OCI-M2 (cell line): ENCODE measurements around the gene CLPTM1L.
"Not testable (repeated sequence)": the region's sequence is repeated elsewhere in the genome, so short reads cannot be mapped to it uniquely, and the experiment has no call there.

Source experiments
- DNase-seq: peaks from one replicate; lab custom pipeline; 2025; ENCODE audit not compliant: unreplicated experiment; lab: John Stamatoyannopoulos, UW

CLPTM1L gene

DNA sequence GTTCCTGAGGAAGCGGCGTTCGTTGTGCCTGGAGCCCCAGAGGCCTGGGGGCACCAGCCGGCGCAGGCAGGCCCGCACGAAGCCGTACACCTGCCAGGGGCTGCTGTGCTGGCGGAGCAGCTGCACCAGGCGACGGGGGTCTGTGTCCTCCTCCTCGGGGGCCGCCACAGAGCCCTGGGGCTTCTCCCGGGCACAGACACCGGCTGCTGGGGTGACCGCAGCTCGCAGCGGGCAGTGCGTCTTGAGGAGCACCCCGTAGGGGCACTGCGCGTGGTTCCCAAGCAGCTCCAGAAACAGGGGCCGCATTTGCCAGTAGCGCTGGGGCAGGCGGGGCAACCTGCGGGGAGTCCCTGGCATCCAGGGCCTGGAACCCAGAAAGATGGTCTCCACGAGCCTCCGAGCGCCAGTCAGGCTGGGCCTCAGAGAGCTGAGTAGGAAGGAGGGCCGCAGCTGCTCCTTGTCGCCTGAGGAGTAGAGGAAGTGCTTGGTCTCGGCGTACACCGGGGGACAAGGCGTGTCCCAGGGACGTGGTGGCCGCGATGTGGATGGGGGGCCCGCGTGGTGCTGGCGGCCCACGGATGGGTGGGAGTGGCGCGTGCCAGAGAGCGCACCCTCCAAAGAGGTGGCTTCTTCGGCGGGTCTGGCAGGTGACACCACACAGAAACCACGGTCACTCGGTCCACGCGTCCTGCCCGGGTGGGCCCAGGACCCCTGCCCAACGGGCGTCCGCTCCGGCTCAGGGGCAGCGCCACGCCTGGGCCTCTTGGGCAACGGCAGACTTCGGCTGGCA is 51.3 kb downstream of the CLPTM1L start:
- DNase-seq, result no peak

DNA sequence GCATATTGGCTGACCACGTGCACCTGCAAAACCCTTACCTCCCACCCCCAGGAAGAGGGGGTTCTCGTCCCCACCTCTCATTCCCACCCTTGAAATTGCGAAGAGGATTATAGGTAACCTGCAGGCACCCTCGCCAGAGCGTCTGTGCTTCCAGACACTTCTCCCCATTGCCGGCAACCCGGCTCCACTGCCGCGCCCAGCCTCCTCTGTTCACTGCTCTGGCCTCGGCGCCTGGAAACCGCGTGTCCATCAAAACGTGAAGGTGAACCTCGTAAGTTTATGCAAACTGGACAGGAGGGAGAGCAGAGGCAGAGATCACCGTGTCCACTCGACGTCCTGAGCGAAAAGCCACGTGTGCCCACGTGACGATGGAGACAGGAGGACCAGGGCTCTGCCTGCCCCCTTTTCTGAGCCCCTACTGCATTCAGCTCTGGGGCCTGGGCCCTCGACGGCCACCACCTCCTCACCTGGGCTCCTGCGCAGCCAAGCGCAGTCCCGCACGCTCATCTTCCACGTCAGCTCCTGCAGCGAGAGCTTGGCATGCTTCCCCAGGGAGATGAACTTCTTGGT is 52.0 kb downstream of the CLPTM1L start:
- no peak for DNase-seq

GRCh38 chr5:1292139-1292538 is 52.8 kb downstream of the CLPTM1L start:
- no peak for DNase-seq

DNA sequence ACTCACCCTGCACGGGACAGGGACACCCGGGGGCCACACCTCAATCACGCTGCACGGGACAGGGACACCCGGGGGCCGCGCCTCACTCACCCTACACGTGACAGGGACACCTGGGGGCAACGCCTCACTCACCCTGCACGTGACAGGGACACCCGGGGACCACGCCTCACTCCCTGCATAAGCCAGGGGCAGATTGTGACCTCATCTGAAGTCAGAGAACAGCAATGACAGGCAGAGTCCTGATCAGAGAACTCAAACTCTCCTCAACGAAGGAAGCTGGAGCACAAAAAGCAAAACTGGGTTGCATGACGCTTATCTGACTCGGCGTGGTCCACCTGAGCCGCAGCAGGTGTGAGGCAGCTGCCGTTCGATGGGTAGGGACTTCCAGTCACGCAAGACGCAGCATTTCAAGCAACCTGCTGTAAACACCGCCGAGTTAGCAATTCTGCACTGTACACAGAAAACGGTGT is 53.3 kb downstream of the CLPTM1L start:
- no peak for DNase-seq

GRCh38 chr5:1290956-1291355 is 53.9 kb downstream of the CLPTM1L start:
- DNase-seq, result not testable (repeated sequence)

- not testable (repeated sequence) for DNase-seq
Observed at GRCh38 chr5:1289559-1289958, 55.3 kb downstream of the CLPTM1L start.

GRCh38 chr5:1288439-1289335 is 56.2 kb downstream of the CLPTM1L start:
- no peak for DNase-seq

DNA sequence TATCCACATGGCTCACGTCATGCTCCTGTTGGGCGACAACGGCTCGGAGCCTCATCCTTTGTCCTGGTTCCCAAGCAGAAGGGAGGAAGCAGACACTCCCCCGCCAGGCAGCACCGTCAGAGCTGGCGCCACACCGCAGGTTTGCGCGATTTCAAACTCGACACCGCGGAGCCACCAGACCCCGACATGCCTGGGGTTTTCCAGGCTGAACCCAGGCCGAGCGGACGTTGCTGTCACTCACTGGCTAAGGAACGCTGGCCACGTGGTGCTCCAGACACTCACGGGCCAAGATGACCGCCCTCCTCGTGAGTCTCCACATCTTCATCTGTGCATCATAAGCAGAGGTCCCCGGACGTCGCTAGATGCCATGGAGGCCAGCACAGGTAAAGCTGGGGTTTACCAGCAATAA is 59.0 kb downstream of the CLPTM1L start:
- DNase-seq, result no peak

- DNase-seq, result no peak
Observed at GRCh38 chr5:1285141-1285540, 59.8 kb downstream of the CLPTM1L start.

GRCh38 chr5:1284336-1284970 is 60.4 kb downstream of the CLPTM1L start:
- not testable (repeated sequence) for DNase-seq

DNA sequence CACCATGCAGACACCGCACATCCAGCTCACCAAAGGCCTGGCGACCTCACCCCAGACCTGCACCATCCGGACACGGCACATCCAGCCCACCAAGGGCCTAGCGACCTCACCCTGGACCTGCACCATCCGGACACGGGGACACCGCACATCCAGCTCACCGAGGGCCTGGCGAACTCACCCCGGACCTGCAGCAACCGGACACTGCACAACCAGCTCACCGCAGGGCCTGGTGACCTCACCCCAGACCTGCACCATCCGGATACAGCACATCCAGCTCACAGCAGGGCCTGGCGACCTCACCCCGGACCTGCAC is 61.2 kb downstream of the CLPTM1L start:
- DNase-seq, result not testable (repeated sequence)

DNA sequence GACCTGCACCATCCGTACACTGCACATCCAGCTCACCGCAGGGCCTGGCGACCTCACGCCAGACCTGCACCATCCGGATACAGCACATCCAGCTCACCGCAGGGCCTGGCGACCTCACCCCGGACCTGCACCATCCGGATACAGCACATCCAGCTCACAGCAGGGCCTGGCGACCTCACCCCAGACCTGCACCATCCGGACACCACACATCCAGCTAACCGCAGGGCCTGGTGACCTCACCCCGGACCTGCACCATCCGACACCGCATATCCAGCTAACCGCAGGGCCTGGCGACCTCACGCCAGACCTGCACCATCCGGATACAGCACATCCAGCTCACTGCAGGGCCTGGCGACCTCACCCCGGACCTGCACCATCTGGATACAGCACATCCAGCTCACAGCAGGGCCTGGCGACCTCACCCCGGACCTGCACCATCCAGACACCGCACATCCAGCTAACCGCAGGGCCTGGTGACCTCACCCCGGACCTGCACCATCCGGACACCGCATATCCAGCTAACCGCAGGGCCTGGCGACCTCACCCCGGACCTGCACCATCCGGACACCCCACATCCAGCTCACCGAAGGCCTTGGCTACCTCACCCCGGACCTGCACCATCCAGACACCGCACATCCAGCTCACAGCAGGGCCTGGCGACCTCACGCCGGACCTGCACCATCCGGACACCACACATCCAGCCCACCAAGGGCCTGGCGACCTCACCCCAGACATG is 61.7 kb downstream of the CLPTM1L start:
- DNase-seq, result not testable (repeated sequence)

DNA sequence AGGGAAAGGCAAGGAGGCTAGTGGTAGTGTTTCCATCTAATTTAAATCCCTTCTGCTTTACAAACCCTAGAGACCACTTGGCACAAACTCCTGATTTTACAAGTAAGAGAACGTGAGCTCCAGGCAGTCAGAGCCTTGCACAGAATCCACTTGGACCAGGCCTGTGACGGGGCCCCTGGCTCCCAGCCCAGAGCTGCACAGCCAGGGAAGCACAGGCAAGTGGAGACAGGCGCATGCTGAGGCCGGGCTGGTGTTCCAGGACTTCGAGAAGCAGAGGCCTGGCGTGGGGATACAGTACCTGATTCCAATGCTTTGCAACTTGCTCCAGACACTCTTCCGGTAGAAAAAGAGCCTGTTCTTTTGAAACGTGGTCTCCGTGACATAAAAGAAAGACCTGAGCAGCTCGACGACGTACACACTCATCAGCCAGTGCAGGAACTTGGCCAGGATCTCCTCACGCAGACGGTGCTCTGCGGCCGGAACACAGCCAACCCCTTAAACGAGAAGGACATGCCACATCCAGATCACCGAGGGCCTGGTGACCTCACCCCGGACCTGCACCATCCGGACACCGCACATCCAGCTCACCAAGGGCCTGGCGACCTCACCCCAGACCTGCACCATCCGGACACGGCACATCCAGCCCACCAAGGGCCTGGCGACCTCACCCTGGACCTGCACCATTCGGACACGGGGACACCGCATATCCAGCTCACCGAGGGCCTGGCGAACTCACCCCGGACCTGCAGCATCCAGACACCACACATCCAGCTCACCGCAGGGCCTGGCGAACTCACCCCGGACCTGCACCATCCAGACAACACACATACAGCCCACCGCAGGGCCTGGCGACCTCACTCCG is 62.5 kb downstream of the CLPTM1L start:
- DNase-seq, result no peak

DNA sequence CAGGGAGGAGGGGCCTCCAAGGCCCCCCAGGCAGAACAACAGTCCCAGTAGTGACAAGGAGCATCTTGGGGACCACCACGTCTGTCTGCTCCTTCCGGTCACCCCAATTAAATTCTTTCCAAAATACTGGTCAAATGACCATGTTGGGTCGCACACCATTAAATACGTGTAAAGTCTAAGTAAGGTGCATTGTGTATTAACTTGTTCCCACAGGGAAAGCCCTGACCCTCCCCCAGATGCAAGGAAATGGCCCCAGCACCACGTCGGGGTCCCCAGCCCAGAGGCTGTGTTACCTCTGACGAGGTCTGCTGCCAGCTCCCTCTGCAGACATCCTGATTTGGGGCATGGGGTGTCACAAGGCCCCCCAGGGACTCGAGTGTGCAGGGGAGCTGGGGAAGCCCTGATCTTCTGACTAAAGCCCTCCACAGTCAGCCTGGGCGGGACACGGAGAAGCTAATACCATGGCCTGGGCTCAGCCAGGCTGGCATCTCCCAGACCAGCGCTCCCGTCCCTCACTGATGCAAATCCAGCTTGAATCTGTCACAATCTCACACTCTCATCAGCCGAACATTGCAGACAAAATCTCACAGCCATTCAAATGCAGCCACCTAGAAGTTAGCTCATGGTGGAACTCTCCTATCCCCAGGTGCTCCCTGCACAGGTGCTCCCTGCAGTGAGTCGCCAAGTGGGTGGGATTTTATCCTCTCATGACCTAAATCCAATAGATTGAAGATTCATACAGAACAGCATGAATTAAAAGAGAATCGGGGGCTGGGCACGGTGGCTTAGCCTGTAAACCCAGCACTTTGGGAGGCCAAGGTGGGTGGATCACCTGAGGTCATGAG is 63.6 kb downstream of the CLPTM1L start:
- DNase-seq, result no peak

DNA sequence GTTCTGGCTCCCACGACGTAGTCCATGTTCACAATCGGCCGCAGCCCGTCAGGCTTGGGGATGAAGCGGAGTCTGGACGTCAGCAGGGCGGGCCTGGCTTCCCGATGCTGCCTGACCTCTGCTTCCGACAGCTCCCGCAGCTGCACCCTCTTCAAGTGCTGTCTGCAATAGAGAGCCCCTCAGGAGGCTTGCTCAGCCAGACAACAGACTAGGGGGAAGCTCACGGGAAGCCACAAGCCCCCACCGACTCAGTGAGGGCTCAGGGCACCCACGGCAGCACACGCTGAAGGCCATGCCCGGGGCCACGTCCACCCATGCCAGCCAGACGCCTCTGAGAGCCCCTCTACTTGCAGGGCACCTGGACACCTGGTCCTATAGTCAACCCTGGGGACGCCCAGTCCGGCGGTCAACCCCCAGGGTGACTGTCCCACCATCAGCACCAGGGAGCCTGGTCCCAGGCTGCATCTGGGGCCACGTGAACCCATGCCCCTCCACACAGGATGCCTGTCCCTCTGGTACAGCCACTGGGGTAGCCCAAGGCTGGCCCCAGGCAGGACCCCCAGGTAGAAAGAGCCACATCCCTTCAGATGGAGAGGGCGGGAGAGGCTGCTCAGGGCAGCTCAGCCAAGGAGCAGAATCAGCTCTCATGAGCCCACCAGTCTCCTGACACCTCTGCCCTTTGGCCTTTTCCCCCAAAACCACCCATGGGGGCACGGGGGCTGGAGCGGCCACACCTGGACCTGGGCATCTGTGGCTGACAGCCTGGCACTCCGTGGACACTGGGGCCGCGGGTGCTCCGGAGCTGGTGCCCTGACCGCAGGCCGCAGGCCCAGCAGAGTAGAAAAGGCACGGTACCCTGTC is 64.5 kb downstream of the CLPTM1L start:
- DNase-seq, result no peak

- no peak for DNase-seq
Observed at GRCh38 chr5:1279443-1280151, 65.3 kb downstream of the CLPTM1L start.
